Calu3 (cell line): ENCODE data around the gene GUCY2C. TPM values are rescaled to one million over a fixed set of nuclear protein-coding genes. Genes with fewer than 3 reads are reported as not detected.

Experiments
- BruUV-seq: library from RNA; stranded (reverse); fragments of 400-500 nt; replicated peaks from 2 replicates; lab custom pipeline; 2021; lab: Mats Ljungman, UMichigan
- CTCF ChIA-PET: fragments of 300-600 bp; sonication (Branson Sonifier 250); formaldehyde crosslinking; loops from one replicate; lab custom pipeline; 2022; ENCODE audit warnings: antibody characterized with exemption; lab: Charles Lee
- DNase-seq: peaks from one replicate; pipeline ENCODE4 v3.0.0; 2022
- H3K27ac Mint-ChIP-seq: one replicate; pipeline ENCODE4 v1.8.0; 2022; ENCODE audit warnings: mixed read lengths; ENCODE audit not compliant: unreplicated experiment
- H3K27me3 Mint-ChIP-seq: one replicate; pipeline ENCODE4 v1.8.0; 2022; ENCODE audit warnings: mixed read lengths; ENCODE audit not compliant: unreplicated experiment
- H3K36me3 Mint-ChIP-seq: one replicate; pipeline ENCODE4 v1.8.0; 2022; ENCODE audit warnings: mild to moderate bottlenecking, moderate library complexity, mixed read lengths; ENCODE audit not compliant: insufficient read depth, unreplicated experiment
- H3K4me1 Mint-ChIP-seq: one replicate; pipeline ENCODE4 v1.8.0; 2022; ENCODE audit warnings: mild to moderate bottlenecking, low read depth, mixed read lengths; ENCODE audit not compliant: unreplicated experiment
- H3K4me3 Mint-ChIP-seq: one replicate; pipeline ENCODE4 v1.8.0; 2022; ENCODE audit warnings: mild to moderate bottlenecking, low read depth, moderate library complexity, mixed read lengths; ENCODE audit not compliant: unreplicated experiment
- H3K9me3 Mint-ChIP-seq: one replicate; pipeline ENCODE4 v1.8.0; 2022; ENCODE audit warnings: low read depth, mixed read lengths; ENCODE audit not compliant: unreplicated experiment
- intact Hi-C: fragments of 100-400 bp; cut with micrococcal nuclease; formaldehyde crosslinking; loops from one replicate; pipeline ENCODE4 v1.10.0; 2022; ENCODE audit not compliant: unreplicated experiment
- total RNA-seq: library from RNA; stranded (reverse); gene quantifications from 2 replicates; pipeline ENCODE4 v1.2.3, GENCODE V29; 2022
- TF ChIP-seq, protein P1 (sequence below): fragments of 200-600 bp; IDR thresholded peaks from one replicate; pipeline ENCODE4 v1.8.0; 2022; ENCODE audit warnings: antibody characterized with exemption; ENCODE audit not compliant: unreplicated experiment

Gene GUCY2C
- total RNA-seq, 1 experiment from 2014 or later, result not detected

DNA sequence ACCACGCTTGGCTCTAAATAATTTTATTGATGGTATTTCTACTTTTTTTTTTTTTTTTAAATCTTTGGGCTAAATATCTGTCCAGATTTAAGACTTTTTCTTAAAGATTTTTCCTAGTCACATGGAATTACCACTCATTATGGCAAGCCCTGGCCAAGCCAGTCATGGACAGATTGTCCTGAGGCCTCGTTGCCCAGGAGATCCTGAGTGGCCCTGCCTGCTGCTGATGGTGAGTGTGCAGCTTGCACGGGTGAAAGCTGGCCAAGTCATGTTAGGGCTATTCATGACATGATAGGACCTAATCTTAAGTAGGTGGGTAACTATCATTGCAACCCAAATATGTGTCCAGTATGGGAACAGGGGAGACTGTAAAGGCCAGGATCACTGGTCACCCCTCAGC lies 27.8 kb downstream of the GUCY2C start:
- no peak for DNase-seq
- no peaks in the 10 kb centered on the region for H3K9me3 Mint-ChIP-seq
- no peak overlapping the region for H3K27ac Mint-ChIP-seq
- H3K36me3 Mint-ChIP-seq, result no peaks in the 10 kb centered on the region
- H3K4me3 Mint-ChIP-seq, result no peak overlapping the region
- CTCF ChIA-PET, result interaction anchor here (0.7 to 1.8 kb wide), 2 partner anchors 120 to 155 kb away, joined by 4 to 6 read pairs; no protein-coding TSS in a partner anchor
- no TSS peak for BruUV-seq
- H3K4me1 Mint-ChIP-seq, result no peaks in the 10 kb centered on the region
- intact Hi-C loops, result no loop called here
- H3K27me3 Mint-ChIP-seq, result no peaks in the 10 kb centered on the region
- TF ChIP-seq, protein P1, sequence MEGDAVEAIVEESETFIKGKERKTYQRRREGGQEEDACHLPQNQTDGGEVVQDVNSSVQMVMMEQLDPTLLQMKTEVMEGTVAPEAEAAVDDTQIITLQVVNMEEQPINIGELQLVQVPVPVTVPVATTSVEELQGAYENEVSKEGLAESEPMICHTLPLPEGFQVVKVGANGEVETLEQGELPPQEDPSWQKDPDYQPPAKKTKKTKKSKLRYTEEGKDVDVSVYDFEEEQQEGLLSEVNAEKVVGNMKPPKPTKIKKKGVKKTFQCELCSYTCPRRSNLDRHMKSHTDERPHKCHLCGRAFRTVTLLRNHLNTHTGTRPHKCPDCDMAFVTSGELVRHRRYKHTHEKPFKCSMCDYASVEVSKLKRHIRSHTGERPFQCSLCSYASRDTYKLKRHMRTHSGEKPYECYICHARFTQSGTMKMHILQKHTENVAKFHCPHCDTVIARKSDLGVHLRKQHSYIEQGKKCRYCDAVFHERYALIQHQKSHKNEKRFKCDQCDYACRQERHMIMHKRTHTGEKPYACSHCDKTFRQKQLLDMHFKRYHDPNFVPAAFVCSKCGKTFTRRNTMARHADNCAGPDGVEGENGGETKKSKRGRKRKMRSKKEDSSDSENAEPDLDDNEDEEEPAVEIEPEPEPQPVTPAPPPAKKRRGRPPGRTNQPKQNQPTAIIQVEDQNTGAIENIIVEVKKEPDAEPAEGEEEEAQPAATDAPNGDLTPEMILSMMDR, result no peak

DNA sequence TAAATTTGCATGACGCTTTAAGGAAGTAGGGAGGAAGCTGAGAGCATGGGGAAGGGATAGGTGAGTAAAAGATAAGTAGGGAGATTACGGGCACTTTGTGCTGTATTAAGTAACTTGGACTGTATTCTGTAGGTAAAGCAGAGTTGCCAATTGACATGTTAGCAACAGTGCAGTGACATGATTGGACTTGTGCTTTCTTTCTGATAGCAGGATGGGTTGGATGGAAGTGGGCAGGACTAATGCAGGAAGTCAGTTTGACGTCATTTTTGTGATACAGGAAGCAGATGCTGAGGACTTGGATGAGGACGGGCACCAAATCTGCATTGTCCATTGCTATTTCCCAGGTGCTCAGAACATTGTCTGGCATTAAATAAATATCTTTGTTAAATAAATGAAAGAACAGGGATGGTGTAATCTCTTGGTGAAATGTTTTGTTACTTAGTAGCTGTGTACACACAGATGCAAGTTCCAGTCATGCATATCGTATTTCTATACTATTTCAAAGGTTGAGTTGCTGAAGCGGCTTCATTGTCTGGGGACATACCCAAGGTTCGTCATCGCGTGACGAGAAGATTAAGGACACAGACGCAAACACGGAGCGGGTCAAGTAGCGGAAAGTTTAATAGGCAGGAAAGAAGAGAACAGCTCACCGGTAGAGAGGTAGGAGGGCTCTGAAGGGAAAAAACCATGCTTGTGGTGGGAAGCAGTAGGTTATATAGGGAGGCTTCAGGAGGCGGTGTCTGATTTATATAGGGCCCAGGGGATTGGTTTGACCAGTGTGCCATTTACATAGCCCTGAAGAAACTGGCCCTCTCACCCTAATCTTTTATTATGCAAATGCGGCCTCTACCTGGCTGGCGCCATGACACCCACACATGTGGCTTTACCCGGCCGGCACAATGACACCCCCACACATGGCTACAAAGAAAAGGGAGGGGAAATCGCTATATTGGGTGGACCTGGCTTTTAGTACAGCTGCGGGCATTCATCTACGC lies 30.7 kb downstream of the GUCY2C start:
- no TSS peak for BruUV-seq
- DNase-seq, result no peak
- no peaks in the 10 kb centered on the region for H3K27me3 Mint-ChIP-seq

DNA sequence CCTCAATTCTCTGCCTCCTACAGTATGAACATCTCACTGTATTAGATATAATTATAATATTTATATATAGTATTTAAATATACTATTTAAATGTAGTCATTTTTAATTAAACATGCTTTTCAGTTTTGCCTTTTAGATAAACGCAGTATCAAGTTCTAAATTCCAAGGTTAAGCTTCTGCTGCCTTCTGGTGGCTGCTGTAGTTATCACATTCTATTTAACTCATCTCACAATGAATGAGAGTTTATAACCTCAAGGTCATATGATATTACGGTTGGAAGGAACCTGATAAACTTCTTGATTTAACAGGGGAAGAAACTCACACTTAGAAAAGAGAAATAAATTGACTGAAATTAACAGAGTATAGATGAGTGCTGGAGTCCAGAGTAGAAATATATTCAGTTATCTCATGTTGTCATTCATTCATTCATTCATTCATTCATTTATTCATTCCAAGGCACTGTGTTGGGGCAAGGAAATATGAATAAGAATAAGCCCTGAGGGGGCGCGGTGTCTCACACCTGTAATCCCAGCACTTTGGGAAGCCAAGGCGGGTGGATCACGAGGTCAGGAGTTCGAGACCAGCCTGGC lies 31.9 kb downstream of the GUCY2C start:
- Mint-ChIP-seq H3K36me3 (no peaks in the 10 kb centered on the region), H3K4me3 (no peak overlapping the region), H3K27me3 (no peaks in the 10 kb centered on the region), H3K4me1 (no peaks in the 10 kb centered on the region), H3K9me3 (no peaks in the 10 kb centered on the region), H3K27ac (no peak overlapping the region)
- TF ChIP-seq, protein P1, result no peak
- CTCF ChIA-PET, result interaction anchor here (1.1 to 1.9 kb wide), 2 partner anchors 92 to 150 kb away, joined by 7 to 11 read pairs; no protein-coding TSS in a partner anchor
- BruUV-seq, result no TSS peak
- peak; percentile 37 for DNase-seq
- intact Hi-C loops, result loop anchor here (1.0 to 5.0 kb wide), 4 partner anchors 36 to 477 kb away; no protein-coding TSS in a partner anchor

More for the DNA sequence above, 30.7 kb downstream of the GUCY2C start:
- CTCF ChIA-PET, result interaction anchor here (0.5 to 0.6 kb wide), 3 partner anchors 19 to 358 kb away, joined by 3 to 4 read pairs (median 4); no protein-coding TSS in a partner anchor
- Mint-ChIP-seq H3K27ac (no peak overlapping the region), H3K36me3 (no peaks in the 10 kb centered on the region), H3K9me3 (no peaks in the 10 kb centered on the region), H3K4me3 (no peak overlapping the region), H3K4me1 (no peaks in the 10 kb centered on the region)
- TF ChIP-seq, protein P1, result no peak
- intact Hi-C loops, result no loop called here

DNA sequence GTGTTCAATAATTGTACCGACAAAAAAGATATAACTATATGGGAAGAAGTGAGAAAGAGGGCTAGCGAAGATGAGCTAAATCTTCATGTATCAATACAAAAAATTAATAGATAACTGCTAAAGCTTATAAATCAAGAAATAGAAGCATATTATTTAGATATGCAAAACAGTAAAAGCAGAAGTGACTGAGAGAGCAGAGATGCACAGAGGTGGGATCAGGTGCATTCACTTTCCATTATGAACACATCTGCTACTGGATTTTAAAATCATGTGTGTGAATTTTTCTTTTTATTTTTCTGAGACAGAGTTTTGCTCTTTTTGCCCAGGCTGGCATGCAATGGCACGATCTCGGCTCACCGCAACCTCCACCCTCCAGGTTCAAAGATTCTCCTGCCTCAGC lies 33.4 kb downstream of the GUCY2C start:
- no TSS peak for BruUV-seq
- Mint-ChIP-seq H3K4me1 (no peaks in the 10 kb centered on the region), H3K27me3 (no peaks in the 10 kb centered on the region), H3K36me3 (no peaks in the 10 kb centered on the region), H3K9me3 (no peaks in the 10 kb centered on the region), H3K4me3 (no peak overlapping the region), H3K27ac (no peak overlapping the region)
- CTCF ChIA-PET, result interaction anchor here (1.2 to 1.9 kb wide), 2 partner anchors 91 to 477 kb away, joined by 3 to 7 read pairs; no protein-coding TSS in a partner anchor
- no peak for DNase-seq
- TF ChIP-seq, protein P1, result no peak
- intact Hi-C loops, result loop anchor here (5.0 kb wide), 1 partner anchor 476 kb away; no protein-coding TSS in a partner anchor
